ENCODE data around the gene EVPL.

- TF ChIP-seq CTCF (IDR thresholded peaks at IDR 0.05) (no peak), PRDM15 (CRISPR knock-in tag; IDR thresholded peaks at IDR 0.05) (no peak), NR2C2 (CRISPR knock-in tag; IDR thresholded peaks at IDR 0.05) (no peak)
- TF ChIP-seq, protein P1, sequence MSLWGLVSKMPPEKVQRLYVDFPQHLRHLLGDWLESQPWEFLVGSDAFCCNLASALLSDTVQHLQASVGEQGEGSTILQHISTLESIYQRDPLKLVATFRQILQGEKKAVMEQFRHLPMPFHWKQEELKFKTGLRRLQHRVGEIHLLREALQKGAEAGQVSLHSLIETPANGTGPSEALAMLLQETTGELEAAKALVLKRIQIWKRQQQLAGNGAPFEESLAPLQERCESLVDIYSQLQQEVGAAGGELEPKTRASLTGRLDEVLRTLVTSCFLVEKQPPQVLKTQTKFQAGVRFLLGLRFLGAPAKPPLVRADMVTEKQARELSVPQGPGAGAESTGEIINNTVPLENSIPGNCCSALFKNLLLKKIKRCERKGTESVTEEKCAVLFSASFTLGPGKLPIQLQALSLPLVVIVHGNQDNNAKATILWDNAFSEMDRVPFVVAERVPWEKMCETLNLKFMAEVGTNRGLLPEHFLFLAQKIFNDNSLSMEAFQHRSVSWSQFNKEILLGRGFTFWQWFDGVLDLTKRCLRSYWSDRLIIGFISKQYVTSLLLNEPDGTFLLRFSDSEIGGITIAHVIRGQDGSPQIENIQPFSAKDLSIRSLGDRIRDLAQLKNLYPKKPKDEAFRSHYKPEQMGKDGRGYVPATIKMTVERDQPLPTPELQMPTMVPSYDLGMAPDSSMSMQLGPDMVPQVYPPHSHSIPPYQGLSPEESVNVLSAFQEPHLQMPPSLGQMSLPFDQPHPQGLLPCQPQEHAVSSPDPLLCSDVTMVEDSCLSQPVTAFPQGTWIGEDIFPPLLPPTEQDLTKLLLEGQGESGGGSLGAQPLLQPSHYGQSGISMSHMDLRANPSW (CRISPR knock-in tag; conservative IDR thresholded peaks at IDR 0.05; ENCODE audit: low read depth), result no peak
Observed at GRCh38 chr17:76050538-76051467, 23.7 kb upstream of the EVPL start.

Data from WTC11 (cell line).